Measurements from ENCODE around the gene DEFB114.

The DEFB114 gene

GRCh38 chr6:49934770-49935169 lies 29.2 kb downstream of the DEFB114 start:
- no peak for FAIRE-seq

- FAIRE-seq, result no peak
These were observed 30.4 kb downstream of the DEFB114 start for GRCh38 chr6:49933526-49933925.

- no peak for FAIRE-seq
These were observed 34.6 kb downstream of the DEFB114 start for GRCh38 chr6:49929340-49929739.

- FAIRE-seq, result no peak
These were observed 40.1 kb downstream of the DEFB114 start for GRCh38 chr6:49923826-49924225.

- no peak for FAIRE-seq
These were observed 43.9 kb downstream of the DEFB114 start for GRCh38 chr6:49919935-49920644.

- no peak for FAIRE-seq
These were observed 44.7 kb downstream of the DEFB114 start for GRCh38 chr6:49919261-49919660.

- no peak for FAIRE-seq
These were observed 45.2 kb downstream of the DEFB114 start for GRCh38 chr6:49918787-49919186.

GRCh38 chr6:49915035-49915434 lies 48.9 kb downstream of the DEFB114 start:
- no peak for FAIRE-seq

- FAIRE-seq, result no peak
These were observed 50.2 kb downstream of the DEFB114 start for GRCh38 chr6:49913636-49914375.

GRCh38 chr6:49912196-49912595 lies 51.8 kb downstream of the DEFB114 start:
- no peak for FAIRE-seq

GRCh38 chr6:49911252-49911651 lies 52.7 kb downstream of the DEFB114 start:
- no peak for FAIRE-seq
